PC-9 (cell line): ENCODE measurements around the gene HGF. TPM values are rescaled to one million over a fixed set of nuclear protein-coding genes. Genes with fewer than 3 reads are reported as not detected.
"Not testable (repeated sequence)": the region's sequence is repeated elsewhere in the genome, so short reads cannot be mapped to it uniquely, and the experiment has no call there.

Source experiments
- Bru-seq: library from RNA; stranded (reverse); fragments of 400-500 nt; gene quantifications from one replicate; lab custom pipeline; 2021; lab: Mats Ljungman, UMichigan
- BruChase-seq, 2 experiments: library from RNA; stranded (reverse); fragments of 400-500 nt; gene quantifications; one replicate each; lab custom pipeline; 2021; lab: Mats Ljungman, UMichigan
- BruUV-seq: library from RNA; stranded (reverse); fragments of 400-500 nt; replicated peaks from 2 replicates; lab custom pipeline; 2021; lab: Mats Ljungman, UMichigan
- CTCF ChIA-PET: fragments of 300-600 bp; sonication (Branson Sonifier 250); formaldehyde crosslinking; loops from one replicate; lab custom pipeline; 2022; ENCODE audit warnings: antibody characterized with exemption; lab: Charles Lee
- POLR2A ChIA-PET: fragments of 300-600 bp; sonication (Branson Sonifier 250); formaldehyde crosslinking; loops from one replicate; lab custom pipeline; 2022; ENCODE audit warnings: antibody characterized with exemption; ENCODE audit not compliant: unreplicated experiment; lab: Charles Lee
- DNase-seq, 2 experiments: peaks; one replicate each; pipeline versions ENCODE4 v3.0.0 to v3.0.0-alpha.2; 2015 to 2022; ENCODE audit warnings: mixed read lengths in 1 of 2
- H2AFZ ChIP-seq: fragments of 200-600 bp; sonication (generic); 2 replicates; pipeline ENCODE4 v1.8.1; 2017; ENCODE audit warnings: antibody characterized with exemption
- H3F3A ChIP-seq: fragments of 200-600 bp; sonication (generic); 2 replicates; pipeline ENCODE4 v1.8.1; 2017; ENCODE audit warnings: antibody characterized with exemption, mild to moderate bottlenecking, low read depth; ENCODE audit not compliant: insufficient read depth
- H3K27ac ChIP-seq: fragments of 200-600 bp; sonication (generic); 2 replicates; pipeline ENCODE4 v1.6.1; 2016; ENCODE audit warnings: mixed run types
- H3K27me3 ChIP-seq: fragments of 200-600 bp; sonication (generic); 2 replicates; pipeline ENCODE4 v1.6.1; 2016; ENCODE audit warnings: low read depth, mixed run types; ENCODE audit not compliant: insufficient read depth
- H3K36me3 ChIP-seq: fragments of 200-600 bp; sonication (generic); 2 replicates; pipeline ENCODE4 v1.6.1; 2016; ENCODE audit warnings: low read depth, mixed run types
- H3K4me1 ChIP-seq: fragments of 200-600 bp; sonication (generic); replicated peaks from 2 replicates; pipeline ENCODE4 v1.6.1; 2016; ENCODE audit warnings: mixed run types; ENCODE audit not compliant: insufficient read depth
- H3K4me2 ChIP-seq: fragments of 200-600 bp; sonication (generic); 2 replicates; pipeline ENCODE4 v1.6.1; 2017; ENCODE audit warnings: mixed run types
- H3K4me3 ChIP-seq: fragments of 200-600 bp; sonication (generic); 2 replicates; pipeline ENCODE4 v1.6.1; 2016; ENCODE audit warnings: mixed run types
- H3K79me2 ChIP-seq: fragments of 200-600 bp; sonication (generic); 2 replicates; pipeline ENCODE4 v1.6.1; 2017; ENCODE audit warnings: low read depth, mixed run types
- H3K9me2 ChIP-seq: fragments of 200-600 bp; sonication (generic); 2 replicates; pipeline ENCODE4 v1.8.1; 2017; ENCODE audit warnings: mild to moderate bottlenecking; ENCODE audit not compliant: insufficient read depth
- H3K9me3 ChIP-seq: fragments of 200-600 bp; sonication (generic); 2 replicates; pipeline ENCODE4 v1.8.1; 2016; ENCODE audit warnings: low read depth; ENCODE audit not compliant: insufficient read depth
- H4K20me1 ChIP-seq: fragments of 200-600 bp; sonication (generic); 2 replicates; pipeline ENCODE4 v1.8.1; 2017; ENCODE audit not compliant: insufficient read depth
- EZH2 ChIP-seq: fragments of 200-600 bp; sonication (generic); IDR thresholded peaks from 2 replicates; pipeline ENCODE4 v1.8.0; 2017; ENCODE audit warnings: antibody characterized with exemption, low read depth
- intact Hi-C: fragments of 100-400 bp; cut with micrococcal nuclease; formaldehyde crosslinking; loops from one replicate; pipeline ENCODE4 v1.10.0; 2022; ENCODE audit not compliant: unreplicated experiment
- long read RNA-seq: library from polyadenylated mRNA; stranded (forward); transcript quantifications from one replicate; pipeline ENCODE4 v2.0.0, GENCODE V29; 2022
- total RNA-seq: library from RNA; stranded (reverse); gene quantifications from 2 replicates; pipeline ENCODE4 v1.2.3, GENCODE V29; 2021
- TF ChIP-seq, protein P1 (sequence below): fragments of 200-600 bp; sonication (generic); conservative IDR thresholded peaks from 2 replicates; pipeline ENCODE4 v1.6.1; 2017; ENCODE audit warnings: mixed run types, antibody characterized with exemption, mild to moderate bottlenecking, moderate library complexity

Gene HGF
- total RNA-seq (not detected in 2 replicates), Bru-seq, nascent RNA (not detected), BruChase-seq, experiment 1, labeled RNA remaining after a 2-hour chase (not detected), BruChase-seq, experiment 2, labeled RNA remaining after a 6-hour chase (not detected)
- long read RNA-seq = 0 reads

GRCh38 chr7:81769891-81770727 lies at the start of gene HGF:
Gene HGF (minus strand): TSS chr7:81770047. CDS start chr7:81769971, 76 bp downstream.
- H3K9me2 ChIP-seq = no peaks in the 10 kb centered on the region
- H3K79me2 ChIP-seq = no peaks in the 10 kb centered on the region
- no peaks in the 10 kb centered on the region for H4K20me1 ChIP-seq
- H3K36me3 ChIP-seq = no peaks in the 10 kb centered on the region
- no peaks in the 10 kb centered on the region for H3K4me1 ChIP-seq
- CTCF ChIA-PET = interaction anchor here (0.6 kb wide), 1 partner anchor 664 kb away, joined by 8 read pairs; no protein-coding TSS in a partner anchor
- POLR2A ChIA-PET = no interaction called here
- H2AFZ ChIP-seq = no peak within 1 kb of the TSS
- H3K9me3 ChIP-seq = no peaks in the 10 kb centered on the region
- no TSS peak for BruUV-seq
- H3K4me2 ChIP-seq = no peak within 1 kb of the TSS
- intact Hi-C loops = no loop called here
- DNase-seq = no peak
- H3K27ac ChIP-seq = no peak within 1 kb of the TSS
- H3F3A ChIP-seq = no peaks in the 10 kb centered on the region
- TF ChIP-seq, protein P1, sequence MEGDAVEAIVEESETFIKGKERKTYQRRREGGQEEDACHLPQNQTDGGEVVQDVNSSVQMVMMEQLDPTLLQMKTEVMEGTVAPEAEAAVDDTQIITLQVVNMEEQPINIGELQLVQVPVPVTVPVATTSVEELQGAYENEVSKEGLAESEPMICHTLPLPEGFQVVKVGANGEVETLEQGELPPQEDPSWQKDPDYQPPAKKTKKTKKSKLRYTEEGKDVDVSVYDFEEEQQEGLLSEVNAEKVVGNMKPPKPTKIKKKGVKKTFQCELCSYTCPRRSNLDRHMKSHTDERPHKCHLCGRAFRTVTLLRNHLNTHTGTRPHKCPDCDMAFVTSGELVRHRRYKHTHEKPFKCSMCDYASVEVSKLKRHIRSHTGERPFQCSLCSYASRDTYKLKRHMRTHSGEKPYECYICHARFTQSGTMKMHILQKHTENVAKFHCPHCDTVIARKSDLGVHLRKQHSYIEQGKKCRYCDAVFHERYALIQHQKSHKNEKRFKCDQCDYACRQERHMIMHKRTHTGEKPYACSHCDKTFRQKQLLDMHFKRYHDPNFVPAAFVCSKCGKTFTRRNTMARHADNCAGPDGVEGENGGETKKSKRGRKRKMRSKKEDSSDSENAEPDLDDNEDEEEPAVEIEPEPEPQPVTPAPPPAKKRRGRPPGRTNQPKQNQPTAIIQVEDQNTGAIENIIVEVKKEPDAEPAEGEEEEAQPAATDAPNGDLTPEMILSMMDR = no peak
- no peak for TF ChIP-seq EZH2
- no peaks in the 10 kb centered on the region for H3K27me3 ChIP-seq
- H3K4me3 ChIP-seq = no peak within 1 kb of the TSS

GRCh38 chr7:81816312-81816711 lies 46.5 kb upstream of the HGF start:
- no peaks in the 10 kb centered on the region for H3F3A ChIP-seq
- POLR2A ChIA-PET = no interaction called here
- no TSS peak for BruUV-seq
- H3K9me3 ChIP-seq = no peaks in the 10 kb centered on the region
- 0 out of 2 replicates have a peak overlapping the region, but pooled peaks have one; percentile 52 for H2AFZ ChIP-seq
- H3K4me1 ChIP-seq = no peaks in the 10 kb centered on the region
- no peak overlapping the region for H3K27ac ChIP-seq
- no peaks in the 10 kb centered on the region for H3K9me2 ChIP-seq
- H4K20me1 ChIP-seq = no peaks in the 10 kb centered on the region
- intact Hi-C loops = no loop called here
- H3K27me3 ChIP-seq = no peaks in the 10 kb centered on the region
- H3K4me2 ChIP-seq = no peak overlapping the region
- no peak for DNase-seq
- H3K79me2 ChIP-seq = no peaks in the 10 kb centered on the region
- TF ChIP-seq EZH2 = no peak
- TF ChIP-seq, protein P1 = no peak
- CTCF ChIA-PET = no interaction called here
- H3K4me3 ChIP-seq = no peak overlapping the region
- no peaks in the 10 kb centered on the region for H3K36me3 ChIP-seq

GRCh38 chr7:81812866-81813476 lies 43.1 kb upstream of the HGF start:
- H3K27me3 ChIP-seq, H3K4me3 ChIP-seq, H3K9me2 ChIP-seq, H2AFZ ChIP-seq, H3K4me1 ChIP-seq, POLR2A ChIA-PET, H3K79me2 ChIP-seq, BruUV-seq, H3K4me2 ChIP-seq, intact Hi-C loops, H3F3A ChIP-seq, H3K9me3 ChIP-seq, DNase-seq, H3K27ac ChIP-seq, H4K20me1 ChIP-seq, CTCF ChIA-PET, H3K36me3 ChIP-seq: not testable (repeated sequence)
